NCI-H2107 treated with DMSO at 0.1 percent for 48 hours (cell line): ENCODE results near the gene TBC1D10B.

ENCODE experiments used
- DNase-seq: peaks from one replicate; lab custom pipeline; 2025; ENCODE audit not compliant: unreplicated experiment; lab: John Stamatoyannopoulos, UW

Gene TBC1D10B

DNA sequence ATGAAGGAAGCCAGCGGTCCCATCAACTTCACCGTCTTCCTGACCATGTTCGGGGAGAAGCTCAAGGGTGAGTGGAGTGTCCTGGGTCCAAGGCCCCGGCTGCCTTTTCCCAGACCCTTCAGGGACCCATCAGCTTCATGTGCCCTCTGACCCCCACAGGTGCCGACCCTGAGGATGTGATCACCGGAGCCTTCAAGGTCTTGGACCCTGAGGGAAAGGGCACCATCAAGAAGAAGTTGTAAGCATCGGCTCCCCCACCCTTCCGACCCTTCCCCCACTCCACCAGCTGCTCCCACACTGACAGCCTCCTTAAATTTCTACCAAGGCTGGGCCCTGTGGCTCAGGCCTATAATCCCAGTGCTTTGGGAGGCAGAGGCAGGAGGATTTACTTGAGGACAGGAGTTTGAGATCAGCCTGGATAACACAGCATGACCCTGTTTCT is 6.2 kb upstream of the TBC1D10B start:
- DNase-seq = no peak

DNA sequence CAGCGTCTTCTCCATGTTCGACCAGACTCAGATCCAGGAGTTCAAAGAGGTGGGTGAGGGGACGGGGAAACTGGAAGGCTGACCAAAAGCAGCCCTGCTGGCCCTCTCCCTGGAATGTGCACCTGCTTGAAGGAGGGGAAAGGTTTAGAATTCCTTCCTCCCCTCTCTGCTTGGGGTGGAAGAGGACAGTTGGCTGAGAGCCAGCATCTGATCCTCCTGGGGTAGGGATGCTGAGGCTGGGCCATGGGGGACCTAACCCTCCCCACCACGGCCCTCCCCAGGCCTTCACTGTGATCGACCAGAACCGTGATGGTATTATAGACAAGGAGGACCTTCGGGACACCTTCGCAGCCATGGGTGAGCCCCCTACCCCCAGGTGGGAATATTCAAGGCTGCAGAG is 5.6 kb upstream of the TBC1D10B start:
- no peak for DNase-seq

DNA sequence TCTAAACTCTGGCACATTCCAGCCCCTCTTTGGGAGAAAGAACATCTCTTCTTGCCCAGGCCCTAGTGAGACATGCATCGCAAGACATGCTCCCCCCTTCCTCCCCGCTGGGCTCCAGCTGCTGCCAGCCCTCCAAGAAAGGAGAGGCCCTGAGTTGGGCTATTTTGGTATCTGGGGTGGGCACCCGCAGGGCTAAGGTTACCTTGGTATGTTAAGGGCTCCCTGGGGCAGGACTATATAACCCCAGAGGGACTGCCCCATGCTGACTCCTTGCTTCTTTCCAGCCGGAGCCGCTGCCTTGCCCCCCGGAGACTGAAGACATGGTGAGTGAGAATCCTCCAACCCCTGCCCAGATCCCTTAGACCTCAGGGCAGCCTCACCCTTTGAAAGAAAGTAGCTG is 4.2 kb upstream of the TBC1D10B start, which contains the start of gene MYL11:
Gene MYL11, plus strand, starts transcription at position 265 of the 400 bp plus-strand sequence. Its CDS starts 56 bp downstream, at position 321.
- no peak for DNase-seq

DNA sequence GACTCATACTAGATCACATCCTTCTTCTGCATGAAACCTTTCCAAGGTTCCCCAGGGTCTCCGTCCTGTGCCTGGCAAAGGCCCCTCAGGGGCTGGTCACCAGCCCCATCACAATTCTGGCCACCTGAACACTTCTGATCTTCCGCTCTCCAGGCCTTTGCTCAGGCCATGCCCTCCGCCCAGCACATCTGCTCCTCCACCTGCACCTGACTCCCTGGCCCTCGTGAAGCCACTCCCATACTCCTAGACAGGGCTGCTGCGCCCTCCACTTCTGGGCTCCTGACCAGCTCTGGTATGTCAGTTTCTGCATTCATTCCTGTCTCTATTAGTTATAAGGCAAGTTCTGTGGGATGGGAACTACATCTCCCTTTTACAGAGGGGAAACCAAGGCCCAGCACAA is 2.4 kb upstream of the TBC1D10B start:
- no peak for DNase-seq

DNA sequence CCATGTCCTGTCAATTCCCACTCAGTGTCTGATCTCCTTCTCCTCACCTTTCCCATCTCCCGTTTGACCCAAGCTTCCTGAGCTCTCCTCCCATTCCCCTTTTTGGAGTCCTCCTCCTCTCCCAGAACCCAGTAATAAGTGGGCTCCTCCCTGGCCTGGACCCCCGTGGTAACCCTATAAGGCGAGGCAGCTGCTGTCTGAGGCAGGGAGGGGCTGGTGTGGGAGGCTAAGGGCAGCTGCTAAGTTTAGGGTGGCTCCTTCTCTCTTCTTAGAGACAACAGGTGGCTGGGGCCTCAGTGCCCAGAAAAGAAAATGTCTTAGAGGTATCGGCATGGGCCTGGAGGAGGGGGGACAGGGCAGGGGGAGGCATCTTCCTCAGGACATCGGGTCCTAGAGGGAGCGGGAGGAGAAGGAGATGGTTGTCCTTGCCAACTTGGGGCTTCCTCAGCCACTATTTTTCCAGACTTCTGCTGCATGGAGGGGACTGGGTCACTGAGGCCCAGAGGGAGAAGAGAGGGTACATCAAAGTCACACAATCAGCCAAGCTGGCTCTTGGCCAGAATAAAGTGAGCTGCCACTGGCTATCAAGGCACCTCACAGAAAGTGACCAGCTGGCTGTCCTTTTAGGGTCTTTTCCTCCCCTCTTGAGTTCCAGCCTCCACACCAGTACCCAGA is 1.9 kb upstream of the TBC1D10B start:
- DNase-seq = no peak

DNA sequence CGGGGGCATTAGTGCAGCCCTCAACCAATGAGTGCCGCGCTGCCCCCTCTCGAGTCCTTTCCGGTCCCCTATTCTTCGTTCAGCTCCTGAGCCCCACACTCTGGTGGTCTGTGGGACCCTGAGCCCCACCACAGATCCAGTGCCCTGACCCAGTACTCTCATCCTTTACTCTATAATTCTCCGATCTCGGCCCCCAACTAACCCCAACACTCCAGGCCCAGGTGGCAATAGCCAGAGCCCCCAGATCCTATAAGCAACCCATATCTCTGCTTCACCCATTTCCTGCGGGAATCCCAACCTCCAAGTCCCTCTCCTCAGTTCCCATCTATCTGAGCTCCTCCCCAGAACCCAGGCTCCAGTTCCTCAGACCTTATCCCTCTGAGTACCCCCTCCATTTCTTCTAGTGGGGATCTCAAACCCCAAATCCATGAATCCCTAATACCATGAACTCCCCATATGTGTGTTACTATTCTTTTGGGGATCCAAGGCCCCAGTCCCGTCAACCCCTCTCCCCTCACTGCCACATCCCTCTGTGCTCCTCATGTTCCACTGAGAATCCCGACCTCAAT is 1.0 kb upstream of the TBC1D10B start:
- DNase-seq = no peak

DNA sequence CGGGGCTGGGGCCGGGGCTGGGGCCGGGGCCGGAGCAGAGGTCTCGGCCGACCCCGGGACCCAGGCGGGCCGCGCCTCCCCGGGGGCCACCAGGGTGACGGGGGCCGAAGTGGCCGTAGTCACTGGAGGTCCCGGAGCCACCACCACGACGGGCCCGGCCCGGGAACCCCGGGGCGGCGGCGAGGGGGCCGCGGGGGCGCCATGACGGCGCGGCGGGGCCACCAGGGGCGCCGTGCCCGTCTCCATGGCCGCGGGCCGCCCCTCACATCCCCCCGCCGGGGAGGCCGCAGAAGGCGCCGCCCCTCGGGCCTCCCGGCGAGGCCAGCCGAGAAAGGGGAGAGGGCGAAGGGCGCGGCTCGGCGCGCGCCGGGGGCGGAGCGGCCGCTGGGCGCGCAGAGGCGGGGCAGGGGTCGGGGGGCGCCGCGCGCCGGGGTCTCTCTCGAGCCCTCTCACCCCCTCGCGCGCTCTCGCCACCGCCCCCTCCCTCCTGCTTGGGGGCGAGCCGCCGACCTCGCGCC is 297 bp downstream of the TBC1D10B start:
- no peak for DNase-seq

DNA sequence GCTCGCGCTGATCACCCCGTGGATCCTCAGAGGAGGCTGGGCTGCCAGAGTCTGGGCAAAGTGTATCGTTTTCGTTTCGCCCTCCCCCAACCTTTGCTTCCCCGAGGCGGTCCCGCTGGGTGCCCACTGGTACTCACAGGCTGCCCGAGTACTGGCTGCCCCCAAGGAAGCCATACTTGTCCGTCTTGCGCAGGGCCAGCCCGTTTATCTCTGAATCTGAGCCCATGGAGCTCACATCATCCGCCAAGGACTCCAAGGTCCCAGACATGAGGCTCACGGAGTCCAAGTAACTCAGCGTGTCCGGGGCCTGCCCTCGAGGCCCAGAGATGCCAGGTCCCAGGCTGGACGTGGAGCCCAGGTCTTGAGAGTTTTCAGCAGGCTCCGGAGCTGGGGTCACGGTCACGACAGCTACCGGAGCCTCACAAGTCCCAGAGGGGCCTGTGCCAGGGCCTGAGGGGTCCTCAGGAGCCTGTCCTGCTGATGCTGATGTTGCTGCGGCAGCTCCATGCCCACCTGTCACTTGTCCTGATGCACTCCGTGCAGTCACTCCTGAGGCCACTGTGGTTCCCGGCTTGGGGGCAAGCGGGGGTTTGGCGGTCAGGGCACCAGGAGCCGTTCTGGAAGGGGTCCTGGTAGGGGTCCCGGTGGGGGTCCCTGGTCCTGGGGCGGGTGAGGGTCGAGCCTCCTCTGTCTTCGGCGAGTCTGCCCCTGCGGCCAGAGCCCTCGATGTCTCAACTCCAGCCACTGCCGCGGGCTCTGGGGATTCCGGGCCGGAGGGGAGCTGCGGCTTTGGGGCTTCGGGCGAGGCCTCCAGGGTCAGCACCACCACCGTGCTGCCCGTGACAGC is 980 bp downstream of the TBC1D10B start:
- no peak for DNase-seq

DNA sequence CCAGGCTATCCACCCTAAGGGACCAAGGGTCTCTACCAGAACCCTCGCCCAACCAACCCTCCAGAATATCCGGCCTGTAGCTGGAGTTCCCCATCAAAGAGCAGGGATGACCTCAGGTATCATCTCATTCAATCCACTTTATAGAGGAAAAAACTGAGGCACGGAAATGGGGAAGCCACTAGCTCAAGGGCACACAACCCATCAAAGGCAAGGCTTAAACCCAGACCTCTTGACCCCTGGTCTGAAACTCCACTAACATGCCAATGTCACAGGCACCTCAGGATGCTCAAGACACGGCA is 1.6 kb downstream of the TBC1D10B start:
- no peak for DNase-seq

DNA sequence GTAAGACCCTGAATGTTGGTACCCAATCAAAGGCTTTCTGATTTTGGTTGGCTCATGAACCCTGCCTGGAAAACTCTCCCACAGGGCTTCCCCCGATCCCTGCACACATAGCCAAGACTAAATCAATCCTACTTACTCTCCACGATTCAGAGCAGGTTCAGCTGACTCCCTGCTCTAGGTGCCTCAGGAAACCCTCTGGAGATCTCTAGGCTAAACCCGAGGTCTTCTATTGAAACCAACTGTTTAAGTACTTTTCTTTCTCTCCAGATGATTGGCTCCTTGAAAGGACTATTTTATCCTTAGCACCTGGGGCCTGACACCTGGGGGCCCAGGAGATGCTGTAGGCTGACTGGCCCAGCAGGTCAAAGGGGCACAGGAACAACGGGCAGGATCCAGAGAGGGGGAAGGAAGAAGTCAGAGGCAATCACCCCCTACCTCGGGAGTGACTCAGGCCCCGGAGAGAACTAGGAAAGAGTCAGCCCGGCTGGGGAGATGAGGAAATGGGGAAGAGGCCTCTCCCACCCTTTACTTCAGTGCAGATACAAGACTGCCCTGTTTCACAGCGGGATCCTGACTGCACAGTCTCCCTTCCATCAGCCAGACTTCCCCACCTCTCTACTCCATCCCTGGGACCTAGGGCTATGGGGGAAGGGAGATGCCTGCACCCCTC is 2.0 kb downstream of the TBC1D10B start:
- no peak for DNase-seq

DNA sequence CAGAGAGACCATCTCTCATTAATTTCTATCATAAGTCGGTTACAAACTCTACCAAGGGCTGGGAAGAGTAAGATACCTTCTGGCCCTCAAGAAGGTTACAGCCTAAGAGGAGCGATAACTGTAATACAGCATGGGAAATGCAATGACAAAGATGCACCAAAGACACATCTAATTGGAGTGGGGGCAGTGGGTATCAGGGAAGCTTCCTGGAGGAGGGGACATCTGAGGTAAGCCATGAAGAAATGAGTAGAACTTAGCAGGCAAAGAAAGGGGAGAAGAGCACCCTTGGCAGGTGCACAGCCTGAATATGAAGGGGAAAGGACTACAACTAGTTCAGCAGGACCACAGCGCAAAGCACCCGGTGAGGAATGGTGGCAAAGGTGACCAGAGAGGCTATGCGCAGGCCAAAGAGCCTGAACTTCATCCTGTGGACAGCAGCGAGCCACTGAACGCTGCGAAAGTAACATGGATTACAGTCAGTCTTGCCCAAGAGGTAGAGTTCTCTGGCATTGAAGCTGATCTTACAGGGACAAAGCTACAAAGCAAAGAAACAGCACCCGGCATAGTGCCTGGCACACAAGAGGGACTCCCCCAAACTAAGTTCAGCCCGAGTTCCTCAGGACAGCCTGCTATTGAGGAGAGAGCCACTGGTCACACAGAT is 2.8 kb downstream of the TBC1D10B start:
- no peak for DNase-seq

DNA sequence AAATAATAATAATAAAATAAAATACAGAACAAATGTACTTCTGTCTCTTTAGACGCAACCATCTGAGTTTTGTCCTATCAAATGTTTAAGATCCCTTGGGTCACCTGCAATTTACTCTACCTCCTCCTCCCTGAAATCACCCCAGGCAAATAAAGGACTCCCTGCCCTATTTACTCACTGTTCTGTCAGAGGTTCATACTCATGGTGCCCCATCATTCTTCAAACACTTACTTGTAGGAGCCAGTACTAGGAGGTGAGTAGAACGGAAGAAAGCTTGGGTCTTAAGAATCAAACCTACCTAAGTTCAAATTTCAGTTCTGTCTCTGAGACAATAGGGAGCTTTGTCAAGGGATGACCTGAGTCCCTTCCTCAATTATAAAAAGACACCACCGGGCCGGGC is 3.8 kb downstream of the TBC1D10B start:
- DNase-seq = no peak

DNA sequence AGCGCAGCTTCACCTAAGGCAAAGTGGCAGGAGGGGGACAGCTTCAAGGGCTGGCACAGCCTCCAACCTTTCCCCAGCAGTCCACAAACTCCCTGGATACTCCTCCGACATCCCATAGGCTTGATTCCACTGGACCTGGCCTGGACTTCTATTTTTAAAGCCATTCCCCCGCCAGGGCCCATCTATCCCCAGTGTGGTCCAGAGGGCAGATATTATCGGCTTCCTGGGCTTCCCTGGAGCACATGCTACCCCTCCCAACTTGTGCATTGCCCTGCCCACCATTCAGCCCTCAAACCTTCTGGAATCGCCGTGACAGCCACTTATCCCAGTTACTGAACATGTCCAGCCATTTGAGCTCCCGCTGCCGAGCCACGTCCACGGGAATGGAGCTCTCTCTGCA is 5.1 kb downstream of the TBC1D10B start:
- DNase-seq = no peak

DNA sequence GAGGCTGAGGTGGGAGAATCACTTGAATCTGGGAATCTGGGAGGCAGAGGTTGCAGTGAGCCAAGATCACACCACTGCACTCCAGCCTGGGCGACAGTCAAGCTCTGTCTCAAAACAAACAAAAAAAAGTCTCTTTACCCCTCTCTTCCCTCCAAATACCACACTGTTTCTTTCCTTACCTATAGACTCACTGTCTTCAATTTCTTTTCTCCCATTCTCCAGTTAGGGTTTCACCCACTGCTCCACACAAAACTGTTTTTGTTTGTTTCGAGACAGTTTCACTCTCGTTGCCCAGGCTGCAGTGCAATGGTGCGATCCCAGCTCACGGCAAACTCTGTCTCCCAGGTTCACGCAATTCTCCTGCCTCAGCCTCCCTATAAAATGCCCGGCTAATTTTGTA is 9.1 kb downstream of the TBC1D10B start:
- no peak for DNase-seq

DNA sequence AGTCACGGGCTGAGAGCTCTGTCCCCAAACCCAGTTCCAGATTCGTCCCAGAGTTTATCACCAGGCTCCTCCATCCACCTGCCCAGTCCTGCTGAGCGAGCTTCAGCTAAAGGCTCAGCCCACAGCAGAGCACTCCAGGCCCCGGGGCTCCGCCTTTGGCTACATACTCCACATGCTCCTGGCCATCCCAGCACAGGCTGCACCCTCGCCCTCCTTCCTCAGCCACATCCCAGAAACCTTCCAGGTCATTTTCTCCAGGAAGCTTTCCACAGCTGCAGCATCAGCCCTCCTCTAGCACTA is 10.5 kb downstream of the TBC1D10B start:
- no peak for DNase-seq

DNA sequence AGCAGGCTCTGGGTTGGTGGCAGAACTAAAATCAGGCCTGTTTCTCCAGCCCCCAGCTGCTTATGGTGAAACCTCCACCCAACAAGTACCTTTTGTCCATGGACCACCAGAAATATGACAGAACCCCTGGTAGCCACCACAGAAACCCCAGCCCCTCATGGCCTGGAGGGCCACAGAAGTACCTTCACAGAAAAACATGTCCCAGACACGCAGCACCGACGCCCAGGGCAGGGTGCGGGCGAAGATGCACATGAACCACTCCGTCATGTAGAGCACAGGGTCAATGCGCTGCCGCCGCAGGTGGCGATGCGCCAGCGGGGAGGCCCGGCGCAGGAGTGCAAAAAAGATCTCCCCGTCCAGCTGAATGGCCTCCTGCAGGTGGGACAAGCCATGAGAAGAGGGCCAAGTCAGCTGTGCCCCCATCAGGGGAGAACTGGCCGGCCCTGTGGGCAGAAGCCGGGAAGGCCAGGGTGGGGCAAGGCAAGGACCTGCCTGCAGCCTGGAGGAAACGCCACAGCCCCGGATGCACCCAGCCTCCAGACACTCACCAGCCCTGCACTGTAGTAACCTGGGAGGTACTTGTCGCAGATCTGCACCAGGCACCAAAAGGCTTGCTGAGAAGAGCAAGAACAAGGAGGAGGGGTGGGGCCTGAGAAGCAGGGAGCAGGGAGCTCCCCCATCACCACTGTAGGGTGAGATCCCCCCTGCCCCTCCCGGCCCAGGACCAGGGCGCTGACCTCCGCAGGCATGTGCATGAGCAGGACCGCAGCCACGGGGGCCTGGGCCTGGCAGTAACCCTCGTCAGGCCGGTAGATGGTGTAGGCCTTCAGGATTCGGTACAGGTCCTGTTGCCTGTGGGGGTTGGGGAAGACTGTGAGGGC is 11.1 kb downstream of the TBC1D10B start:
- no peak for DNase-seq

DNA sequence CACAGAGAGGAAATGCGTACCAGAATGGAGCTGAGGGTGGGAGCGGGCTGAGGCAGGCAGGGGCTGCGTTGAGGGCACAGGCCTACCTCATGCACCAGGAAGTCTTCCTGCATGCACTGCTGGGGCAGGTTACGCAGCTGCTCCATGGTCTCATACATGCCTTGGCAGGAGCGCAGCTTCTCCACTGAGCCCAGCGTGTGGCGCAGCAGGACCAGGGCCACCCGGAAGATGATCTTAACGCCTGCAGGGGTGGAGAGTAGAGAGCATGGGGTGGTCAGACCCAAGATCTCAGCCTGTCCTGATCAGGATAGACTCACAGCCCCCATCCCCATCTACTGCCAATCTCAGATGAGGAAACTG is 11.7 kb downstream of the TBC1D10B start:
- no peak for DNase-seq

DNA sequence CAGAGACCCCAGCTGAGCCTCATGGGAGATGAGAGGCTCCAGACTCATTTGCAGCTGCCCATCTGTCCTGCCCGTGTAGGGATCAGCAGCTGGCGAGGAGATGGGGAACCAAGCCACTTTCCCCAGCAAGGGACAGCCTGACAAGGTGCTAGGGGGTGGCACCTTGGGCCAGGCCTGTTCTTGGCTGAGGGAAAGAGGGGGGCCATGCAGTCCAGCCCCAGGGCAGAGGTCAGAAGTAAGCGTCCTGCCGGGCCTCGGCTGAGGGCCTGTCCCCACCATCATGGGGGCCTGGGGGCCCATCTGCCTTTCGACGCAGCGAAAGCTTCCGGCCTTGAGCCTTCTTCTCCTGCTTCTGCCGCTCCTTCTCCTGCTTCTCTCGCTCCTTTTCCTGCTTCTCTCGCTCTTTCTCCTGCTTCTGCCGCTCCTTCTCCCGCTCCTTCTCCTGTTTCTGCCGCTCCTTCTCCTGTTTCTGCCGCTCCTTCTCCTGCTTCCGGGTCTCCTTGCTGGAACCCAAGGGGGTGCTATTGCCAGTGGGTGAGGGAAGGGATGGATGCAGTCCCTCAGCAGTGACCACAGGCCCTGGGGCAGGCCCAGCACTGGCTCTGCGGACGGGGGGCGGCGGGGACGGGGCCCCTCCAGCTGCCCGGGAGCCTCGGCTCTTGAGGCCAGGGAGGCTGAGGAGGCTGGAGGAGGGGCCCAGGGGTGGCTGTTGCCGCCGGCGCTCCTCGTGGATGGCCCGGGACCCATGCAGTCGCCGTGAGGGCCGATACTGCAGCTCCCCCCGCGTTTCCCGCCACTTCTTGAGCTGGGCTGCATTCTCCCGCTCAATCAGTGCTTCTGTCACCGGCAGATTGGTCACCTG is 12.3 kb downstream of the TBC1D10B start:
- DNase-seq = no peak

DNA sequence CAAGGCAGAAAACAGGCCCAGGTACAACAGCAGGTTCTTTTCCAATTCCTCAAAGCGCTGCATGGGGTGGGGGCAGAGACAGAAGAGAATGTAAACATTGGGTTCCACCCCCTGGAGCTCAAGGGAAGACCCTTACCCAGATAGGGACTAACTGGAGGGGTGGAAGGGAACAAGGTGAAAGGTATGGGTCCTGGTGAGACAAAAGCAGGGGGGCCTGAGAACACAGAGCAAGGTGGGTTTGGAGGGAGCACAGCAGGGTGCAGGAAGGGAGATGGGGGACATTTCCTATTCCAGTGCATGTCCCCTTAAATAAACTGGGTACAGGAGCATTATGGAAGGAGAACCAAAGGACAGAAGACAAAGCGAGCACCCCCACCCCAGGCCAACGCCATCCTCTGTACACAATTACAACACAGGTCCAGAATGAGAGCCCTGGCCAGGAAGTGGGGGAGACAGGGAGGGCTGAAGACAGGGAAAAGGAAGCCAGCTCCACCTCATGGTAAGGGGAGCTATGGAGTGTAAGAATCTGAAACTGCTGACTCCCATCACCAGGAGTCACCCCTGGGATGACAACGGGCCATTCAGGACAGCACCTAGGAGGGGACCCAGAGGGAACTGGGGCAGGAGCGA is 13.1 kb downstream of the TBC1D10B start:
- DNase-seq = no peak
